Spleen (tissue), 11 donors: Measurements from ENCODE around the gene ADCK1. TPM values are rescaled to one million over a fixed set of nuclear protein-coding genes. Genes with fewer than 3 reads are reported as not detected.
A peak's percentile ranks its signal among the peaks of the same experiment; 100 is the strongest.

ENCODE experiments used
- DNase-seq: peaks from one replicate; pipeline ENCODE4 v3.0.0-alpha.2; 2020
- H3K27ac ChIP-seq, 8 donors: fragments of 200-600 bp; sonication (generic) in 7 of 8; 1 replicate in 4 of 8; 2 replicates in 4 of 8; pipeline versions ENCODE4 v1.5.0 to v1.8.0; 2016 to 2021; ENCODE audit warnings: inconsistent platforms in 4 of 8, mild to moderate bottlenecking in 4 of 8, moderate library complexity in 1 of 8
- H3K27me3 ChIP-seq, 7 donors: fragments of 200-600 bp; sonication (generic) in 6 of 7; replicated peaks in 1 of 7; 1 replicate in 4 of 7; 2 replicates in 3 of 7; pipeline versions ENCODE4 v1.5.0 to v1.8.0; 2016 to 2021; ENCODE audit warnings: inconsistent platforms in 3 of 7, mild to moderate bottlenecking in 1 of 7
- H3K36me3 ChIP-seq, 6 donors: fragments of 200-600 bp; sonication (generic) in 5 of 6; 1 replicate in 4 of 6; 2 replicates in 2 of 6; pipeline versions ENCODE4 v1.5.0 to v1.8.0; 2016 to 2021; ENCODE audit warnings: inconsistent platforms in 2 of 6
- H3K4me1 ChIP-seq, 6 donors: fragments of 200-600 bp; sonication (generic) in 5 of 6; 1 replicate in 3 of 6; 2 replicates in 3 of 6; pipeline versions ENCODE4 v1.5.0 to v1.8.0; 2016 to 2021; ENCODE audit warnings: inconsistent platforms in 3 of 6
- H3K4me3 ChIP-seq, 8 donors: fragments of 200-600 bp; sonication (generic) in 7 of 8; 1 replicate in 4 of 8; 2 replicates in 4 of 8; pipeline versions ENCODE4 v1.5.0 to v1.8.0; 2016 to 2021; ENCODE audit warnings: inconsistent platforms in 4 of 8, mild to moderate bottlenecking in 4 of 8, moderate library complexity in 2 of 8
- H3K9me3 ChIP-seq, 8 donors: fragments of 200-600 bp; sonication (generic) in 7 of 8; 1 replicate in 4 of 8; 2 replicates in 4 of 8; pipeline versions ENCODE4 v1.5.0 to v1.8.0; 2016 to 2021; ENCODE audit warnings: inconsistent platforms in 4 of 8
- CTCF ChIP-seq, 11 experiments: fragments of 200-600 bp in 7 of 11; fragments of 450-650 bp in 4 of 11; sonication (generic) in 4 of 11; IDR thresholded peaks in 8 of 11; conservative IDR thresholded peaks in 3 of 11; 1 replicate in 7 of 11; 2 replicates in 4 of 11; pipeline versions ENCODE4 v1.4.0 to v1.8.0; 2016 to 2021; ENCODE audit warnings: antibody characterized with exemption in 11 of 11, inconsistent platforms in 4 of 11, mild to moderate bottlenecking in 1 of 11
- POLR2A ChIP-seq, 3 donors: fragments of 450-650 bp; IDR thresholded peaks; one replicate each; pipeline ENCODE4 v1.5.1; 2017; ENCODE audit warnings: antibody characterized with exemption in 3 of 3, mild to moderate bottlenecking in 1 of 3
- POLR2AphosphoS5 ChIP-seq, 3 donors: sonication (generic); formaldehyde crosslinking; IDR thresholded peaks; one replicate each; pipeline ENCODE4 v1.5.1; 2017; ENCODE audit warnings: antibody characterized with exemption in 3 of 3
- WGBS, 5 donors: extraction: QIAGEN DNeasy Blood & Tissue Kit in 3 of 5; methylation state at CpG; one replicate each; pipeline versions ENCODE4 v1.1.5 to v1.1.7; 2013 to 2018; 5-methylcytosine and 5-hydroxymethylcytosine counted together
- intact Hi-C: fragments of 100-400 bp; cut with DNase I; formaldehyde crosslinking; loops from one replicate; pipeline ENCODE4 v1.15.0; 2023; ENCODE audit warnings: low total_unique reads
- polyA plus RNA-seq, 3 donors: library from polyadenylated mRNA; stranded (reverse); fragments of 200-250 nt; gene quantifications; one replicate each; pipeline ENCODE4 v1.2.1, GENCODE V29; 2013
- total RNA-seq, 7 donors: library from RNA; depleted of rRNA in 3 of 7; stranded (reverse); fragments of >200 nt in 3 of 7; fragmentation: NEBNext Ultra II Directional in 4 of 7; extraction: Animal tissue kit (Norgen Biotek cat#: 25700) in 4 of 7; gene quantifications; one replicate each; pipeline versions ENCODE4 v1.1.0 to v1.2.1, GENCODE V29; 2016 to 2021
- donor health status: healthy with polysubstance abuse.
- donor health status: DM: no; HTN: no; CAD: no; lungs with moderate emphysema.
- donor health status: DM: no; HTN: no; CAD: no.
- donor health status: Bipolar disorder and iron deficiency.
- donor health status: healthy.
- donor health status: DM: no; HTN: no; CAD: no.
- donor health status: DM: yes; HTN: yes; CAD: no.

Gene ADCK1
- total and polyA plus RNA-seq, 10 donors: 5.0 to 14.0 (median 9.0) TPM

DNA sequence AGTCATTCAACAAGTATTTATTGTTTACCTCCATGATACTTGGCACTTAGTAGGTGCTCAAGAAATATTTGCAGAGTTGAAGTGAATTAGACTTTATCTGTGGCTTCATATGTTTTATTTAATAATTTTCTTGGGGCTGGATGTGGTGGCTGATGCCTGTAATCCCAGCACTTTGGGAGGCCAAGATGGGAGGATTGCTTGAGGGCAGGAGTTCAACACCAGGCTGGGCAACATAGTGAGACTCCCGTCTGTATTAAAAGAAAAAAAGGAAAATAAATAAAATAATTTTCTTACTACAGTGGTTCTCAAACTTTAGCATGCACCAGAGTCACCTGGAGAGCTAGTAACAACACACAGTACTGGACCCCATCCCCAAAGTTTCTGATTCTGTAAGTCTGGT is 905 bp downstream of the ADCK1 start:
- H3K27me3 ChIP-seq: no peaks in the 10 kb centered on the region
- peaks cover 0 to 23% (median 10%) of the 10 kb centered on the region in 6 donors for H3K4me1 ChIP-seq
- no peaks in the 10 kb centered on the region for H3K9me3 ChIP-seq
- WGBS, 5 donors: 76 to 97% (median 92%) methylated on average over 1 of the region's 1 CpG
- H3K36me3 ChIP-seq: no peaks in the 10 kb centered on the region
- TF ChIP-seq POLR2AphosphoS5 (IDR thresholded peaks at IDR 0.05): no peak
- no peak for TF ChIP-seq CTCF (IDR thresholded peaks at IDR 0.05 in 8 of 11, conservative IDR thresholded peaks at IDR 0.05 in 3 of 11)
- no peak for TF ChIP-seq POLR2A (IDR thresholded peaks at IDR 0.05)
- DNase-seq: no peak
- peak overlapping the region in 6 of 8 donors; percentile 87 to 97 (median 92) for H3K4me3 ChIP-seq
- intact Hi-C loops: no loop called here
- H3K27ac ChIP-seq: peak overlapping the region in 7 of 8 donors; percentile 87 to 96 (median 92)

DNA sequence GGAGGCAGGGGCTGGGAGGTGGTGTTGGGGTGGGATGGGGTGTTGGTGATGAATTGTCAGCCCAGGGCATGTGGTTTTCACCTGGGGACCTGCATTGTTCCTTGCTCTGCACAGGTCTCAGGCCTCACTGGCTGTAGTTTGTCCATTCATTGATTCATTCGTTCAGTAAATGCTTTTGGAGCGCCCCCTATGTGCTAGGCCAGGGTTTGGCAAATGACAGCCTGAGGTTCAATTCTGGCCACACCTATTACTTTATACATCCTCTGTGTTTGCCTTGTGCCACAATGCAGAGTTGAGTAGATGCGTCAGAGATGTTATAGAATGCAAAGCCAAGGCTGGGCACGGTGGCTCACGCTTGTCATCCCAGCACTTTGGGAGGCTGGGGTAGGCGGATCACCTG is 4.7 kb downstream of the ADCK1 start:
- Histone ChIP-seq H3K4me1 (peaks cover 0 to 18% (median 9%) of the 10 kb centered on the region in 6 donors), H3K27ac (no peak overlapping the region), H3K27me3 (no peaks in the 10 kb centered on the region), H3K9me3 (no peaks in the 10 kb centered on the region), H3K4me3 (no peak overlapping the region), H3K36me3 (no peaks in the 10 kb centered on the region)
- no peak for DNase-seq
- no peak for TF ChIP-seq POLR2AphosphoS5 (IDR thresholded peaks at IDR 0.05)
- TF ChIP-seq POLR2A (IDR thresholded peaks at IDR 0.05): no peak
- WGBS, 5 donors: 58 to 73% (median 64%) methylated on average over 6 of the region's 6 CpGs
- intact Hi-C loops: no loop called here

- 78 to 94% (median 86%) methylated on average over 6 of the region's 6 CpGs for WGBS, 5 donors
- intact Hi-C loops: no loop called here
- no peak for DNase-seq
- H3K27me3 ChIP-seq: no peaks in the 10 kb centered on the region
- no peak overlapping the region for H3K4me3 ChIP-seq
- H3K36me3 ChIP-seq: no peaks in the 10 kb centered on the region
- H3K27ac ChIP-seq: no peak overlapping the region
- H3K9me3 ChIP-seq: no peaks in the 10 kb centered on the region
- peaks cover 0 to 9% (median 3%) of the 10 kb centered on the region in 6 donors for H3K4me1 ChIP-seq
- no peak for TF ChIP-seq CTCF (IDR thresholded peaks at IDR 0.05 in 8 of 11, conservative IDR thresholded peaks at IDR 0.05 in 3 of 11)
- TF ChIP-seq POLR2A (IDR thresholded peaks at IDR 0.05): no peak
- TF ChIP-seq POLR2AphosphoS5 (IDR thresholded peaks at IDR 0.05): no peak
Observed at GRCh38 chr14:77805706-77806105, 5.8 kb downstream of the ADCK1 start.

DNA sequence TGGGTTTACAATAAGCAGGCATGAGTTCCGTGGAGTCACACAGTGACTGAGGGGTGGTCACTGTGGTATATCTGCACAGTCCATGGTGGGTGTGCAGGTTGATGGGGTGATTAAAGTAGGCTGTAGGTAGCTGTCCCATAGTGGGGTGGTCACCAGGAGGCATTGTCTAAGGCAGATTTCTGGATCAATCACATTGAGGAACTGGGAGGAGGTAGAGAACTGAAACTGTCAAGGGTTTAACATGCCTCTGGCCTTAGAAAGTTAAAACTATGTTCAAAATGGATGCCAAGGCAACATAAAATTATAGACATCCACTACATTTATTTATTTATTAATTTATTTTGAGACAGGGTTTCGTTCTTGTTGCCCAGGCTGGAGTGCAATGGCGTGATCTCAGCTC is 8.3 kb downstream of the ADCK1 start:
- Histone ChIP-seq H3K9me3 (no peaks in the 10 kb centered on the region), H3K4me3 (no peak overlapping the region), H3K4me1 (no peaks in the 10 kb centered on the region), H3K36me3 (no peaks in the 10 kb centered on the region), H3K27ac (no peak overlapping the region), H3K27me3 (no peaks in the 10 kb centered on the region)
- 93 to 99% (median 96%) methylated on average over 3 of the region's 3 CpGs for WGBS, 5 donors
- DNase-seq: no peak
- intact Hi-C loops: no loop called here
- TF ChIP-seq POLR2AphosphoS5 (IDR thresholded peaks at IDR 0.05) (no peak), CTCF (IDR thresholded peaks at IDR 0.05 in 8 of 11, conservative IDR thresholded peaks at IDR 0.05 in 3 of 11) (no peak), POLR2A (IDR thresholded peaks at IDR 0.05) (no peak)

DNA sequence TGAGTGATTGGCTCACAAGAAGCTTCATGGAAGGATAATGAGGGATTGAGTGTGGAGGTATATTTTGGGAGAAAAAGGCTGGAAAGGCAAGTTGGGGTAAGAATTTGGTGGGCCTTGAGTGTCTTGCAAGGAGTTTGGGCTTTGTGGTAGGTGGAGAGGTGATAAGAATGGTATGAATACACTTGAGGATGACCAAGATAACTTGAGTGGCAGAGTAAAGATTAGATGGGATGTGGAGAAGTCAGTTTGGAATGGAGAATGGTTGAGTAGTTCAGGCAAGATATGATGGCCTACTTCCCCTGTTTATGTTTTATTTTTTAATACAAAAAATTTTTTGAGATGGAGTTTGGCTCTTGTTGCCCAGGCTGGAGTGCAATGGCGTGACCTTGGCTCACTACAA is 9.1 kb downstream of the ADCK1 start:
- DNase-seq: no peak
- TF ChIP-seq POLR2A (IDR thresholded peaks at IDR 0.05) (no peak), CTCF (IDR thresholded peaks at IDR 0.05 in 8 of 11, conservative IDR thresholded peaks at IDR 0.05 in 3 of 11) (no peak), POLR2AphosphoS5 (IDR thresholded peaks at IDR 0.05) (no peak)
- no peaks in the 10 kb centered on the region for H3K9me3 ChIP-seq
- H3K27me3 ChIP-seq: no peaks in the 10 kb centered on the region
- WGBS, 5 donors: 93 to 100% (median 96%) methylated on average over 1 of the region's 1 CpG
- H3K4me1 ChIP-seq: no peaks in the 10 kb centered on the region
- H3K4me3 ChIP-seq: no peak overlapping the region
- intact Hi-C loops: no loop called here
- no peak overlapping the region for H3K27ac ChIP-seq
- H3K36me3 ChIP-seq: no peaks in the 10 kb centered on the region
